H9 (cell line): ENCODE measurements around the gene ERICH2. TPM values are rescaled to one million over a fixed set of nuclear protein-coding genes. Genes with fewer than 3 reads are reported as not detected.

ENCODE experiments used
- DNase-seq: peaks from one replicate; pipeline ENCODE4 v3.0.0-alpha.2; 2017
- H2AFZ ChIP-seq: one replicate; pipeline ENCODE4 v1.6.1; 2013; ENCODE audit warnings: mild to moderate bottlenecking, low read length, control low read depth, moderate library complexity
- H2AK5ac ChIP-seq: 2 replicates; pipeline ENCODE4 v1.6.1; 2013; ENCODE audit warnings: low read length, control low read depth, mixed read lengths; ENCODE audit not compliant: insufficient read length
- H2BK120ac ChIP-seq: one replicate; pipeline ENCODE4 v1.6.1; 2013; ENCODE audit warnings: low read depth, mild to moderate bottlenecking, low read length, control low read depth, inconsistent platforms; ENCODE audit not compliant: poor library complexity, severe bottlenecking
- H2BK12ac ChIP-seq: 2 replicates; pipeline ENCODE4 v1.6.1; 2013; ENCODE audit warnings: low read length, control low read depth, mixed read lengths, low read depth; ENCODE audit not compliant: insufficient read length
- H2BK15ac ChIP-seq: 2 replicates; pipeline ENCODE4 v1.6.1; 2013; ENCODE audit warnings: low read depth, low read length, control low read depth
- H2BK20ac ChIP-seq: one replicate; pipeline ENCODE4 v1.6.1; 2013; ENCODE audit warnings: low read depth, mild to moderate bottlenecking, low read length, control low read depth, inconsistent platforms; ENCODE audit not compliant: poor library complexity, severe bottlenecking
- H2BK5ac ChIP-seq: 2 replicates; pipeline ENCODE4 v1.6.1; 2013; ENCODE audit warnings: low read length, control low read depth, mixed read lengths; ENCODE audit not compliant: insufficient read length
- H3K14ac ChIP-seq: 2 replicates; pipeline ENCODE4 v1.6.1; 2013; ENCODE audit warnings: low read length, control low read depth; ENCODE audit not compliant: insufficient read depth
- H3K18ac ChIP-seq: 2 replicates; pipeline ENCODE4 v1.6.1; 2013; ENCODE audit warnings: low read depth, mild to moderate bottlenecking, mixed read lengths, low read length, control low read depth; ENCODE audit not compliant: insufficient read length
- H3K23ac ChIP-seq: 2 replicates; pipeline ENCODE4 v1.6.1; 2013; ENCODE audit warnings: low read length, control low read depth, mixed read lengths, low read depth; ENCODE audit not compliant: insufficient read length
- H3K23me2 ChIP-seq: 2 replicates; pipeline ENCODE4 v1.6.1; 2013; ENCODE audit warnings: low read depth, mild to moderate bottlenecking, mixed read lengths, low read length, control low read depth; ENCODE audit not compliant: insufficient read length, poor library complexity, severe bottlenecking
- H3K27ac ChIP-seq: 2 replicates; pipeline ENCODE4 v1.5.1; 2013; ENCODE audit warnings: low read length, control low read depth, mixed read lengths, low read depth; ENCODE audit not compliant: insufficient read length
- H3K27me3 ChIP-seq: 2 replicates; pipeline ENCODE4 v1.6.1; 2013; ENCODE audit warnings: low read length, control low read depth, inconsistent platforms; ENCODE audit not compliant: insufficient read depth
- H3K4ac ChIP-seq: 2 replicates; pipeline ENCODE4 v1.6.1; 2013; ENCODE audit warnings: low read depth, mild to moderate bottlenecking, control low read depth, inconsistent platforms, low read length, moderate library complexity
- H3K4me1 ChIP-seq: 2 replicates; pipeline ENCODE4 v1.6.1; 2013; ENCODE audit warnings: low read length, control low read depth, inconsistent platforms; ENCODE audit not compliant: insufficient read depth
- H3K4me2 ChIP-seq: 2 replicates; pipeline ENCODE4 v1.6.1; 2013; ENCODE audit warnings: low read length, control low read depth, mixed read lengths; ENCODE audit not compliant: insufficient read length, insufficient read depth
- H3K56ac ChIP-seq: 2 replicates; pipeline ENCODE4 v1.6.1; 2013; ENCODE audit warnings: low read depth, mild to moderate bottlenecking, mixed read lengths, low read length, control low read depth; ENCODE audit not compliant: insufficient read length
- H3K79me1 ChIP-seq: 2 replicates; pipeline ENCODE4 v1.6.1; 2013; ENCODE audit warnings: low read depth, mild to moderate bottlenecking, moderate library complexity, low read length, control low read depth, inconsistent platforms; ENCODE audit not compliant: insufficient read depth, poor library complexity, severe bottlenecking
- H3K79me2 ChIP-seq: 2 replicates; pipeline ENCODE4 v1.6.1; 2013; ENCODE audit warnings: low read length, control low read depth, inconsistent platforms; ENCODE audit not compliant: insufficient read depth
- H3K9ac ChIP-seq: 2 replicates; pipeline ENCODE4 v1.6.1; 2013; ENCODE audit warnings: low read length, control low read depth, mixed read lengths; ENCODE audit not compliant: insufficient read length; ENCODE audit errors: extremely low read depth
- H3K9me3 ChIP-seq: one replicate; pipeline ENCODE4 v1.6.1; 2013; ENCODE audit warnings: low read depth, low read length, inconsistent platforms; ENCODE audit not compliant: control insufficient read depth
- H3T11ph ChIP-seq: one replicate; pipeline ENCODE4 v1.6.1; 2013; ENCODE audit warnings: mild to moderate bottlenecking, low read length, control low read depth, inconsistent platforms
- H4K20me1 ChIP-seq: one replicate; pipeline ENCODE4 v1.6.1; 2013; ENCODE audit not compliant: control insufficient read depth, insufficient read length, insufficient read depth
- H4K5ac ChIP-seq: 2 replicates; pipeline ENCODE4 v1.6.1; 2013; ENCODE audit warnings: low read depth, mild to moderate bottlenecking, mixed read lengths, low read length, control low read depth; ENCODE audit not compliant: insufficient read length
- H4K8ac ChIP-seq: replicated peaks from 2 replicates; pipeline ENCODE4 v1.6.1; 2013; ENCODE audit warnings: low read length, control low read depth, mixed read lengths, low read depth; ENCODE audit not compliant: insufficient read length
- H4K91ac ChIP-seq: 2 replicates; pipeline ENCODE4 v1.6.1; 2013; ENCODE audit warnings: low read depth, mild to moderate bottlenecking, moderate library complexity, mixed read lengths, low read length, control low read depth; ENCODE audit not compliant: insufficient read length
- H3K27ac Mint-ChIP-seq, 3 experiments: 2 replicates in 2 of 3; 3 replicates in 1 of 3; pipeline ENCODE4 v1.8.0; 2020 to 2021; ENCODE audit warnings: mixed read lengths in 3 of 3, mild to moderate bottlenecking in 1 of 3, moderate library complexity in 1 of 3
- H3K27me3 Mint-ChIP-seq: 2 replicates; pipeline ENCODE4 v1.8.0; 2021; ENCODE audit warnings: low read depth, mild to moderate bottlenecking, moderate library complexity, mixed read lengths
- H3K36me3 Mint-ChIP-seq, 3 experiments: 2 replicates in 2 of 3; 3 replicates in 1 of 3; pipeline ENCODE4 v1.8.0; 2020 to 2021; ENCODE audit warnings: low read depth in 3 of 3, mixed read lengths in 3 of 3; ENCODE audit not compliant: insufficient read depth in 1 of 3
- H3K4me1 Mint-ChIP-seq, 2 experiments: 2 replicates each; pipeline ENCODE4 v1.8.0; 2020; ENCODE audit warnings: mixed read lengths in 2 of 2
- H3K4me3 Mint-ChIP-seq, 2 experiments: 2 replicates in 1 of 2; 3 replicates in 1 of 2; pipeline ENCODE4 v1.8.0; 2020 to 2021; ENCODE audit warnings: mild to moderate bottlenecking in 2 of 2, mixed read lengths in 2 of 2, moderate library complexity in 1 of 2
- H3K9me3 Mint-ChIP-seq, 2 experiments: 2 replicates in 1 of 2; 3 replicates in 1 of 2; pipeline ENCODE4 v1.8.0; 2020; ENCODE audit warnings: mild to moderate bottlenecking in 2 of 2, mixed read lengths in 2 of 2, moderate library complexity in 1 of 2
- CTCF ChIP-seq: fragments of 200-600 bp; sonication (generic); conservative IDR thresholded peaks from 3 replicates; pipeline ENCODE4 v1.8.0; 2021; ENCODE audit warnings: antibody characterized with exemption, mild to moderate bottlenecking
- WGBS: extraction: QIAGEN DNeasy Blood & Tissue Kit; methylation state at CpG from one replicate; pipeline ENCODE4 v1.1.7; 2013; ENCODE audit warnings: missing lambda C conversion rate, low lambda C conversion rate, mixed read lengths; ENCODE audit not compliant: insufficient read length; ENCODE audit errors: extremely low coverage; 5-methylcytosine and 5-hydroxymethylcytosine counted together
- total RNA-seq: library from RNA; stranded (reverse); gene quantifications from 2 replicates; pipeline ENCODE4 v1.2.1, GENCODE V29; 2021

Gene ERICH2
- total RNA-seq, 1 experiment from 2014 or later, result 1.2 TPM

- Mint-ChIP-seq H3K9me3 (no peaks in the 10 kb centered on the region; a peak in 1 of 5 replicates), H3K27me3 (no peaks in the 10 kb centered on the region), H3K36me3 (no peaks in the 10 kb centered on the region), H3K27ac (no peak overlapping the region; a peak in 1 of 7 replicates), H3K4me3 (no peak overlapping the region), H3K4me1 (peaks cover 6% of the 10 kb centered on the region in 2 experiments)
- Histone ChIP-seq H3T11ph (no peak overlapping the region), H3K79me2 (no peaks in the 10 kb centered on the region), H4K8ac (no peak overlapping the region), H3K23ac (no peak overlapping the region), H2BK12ac (no peak overlapping the region), H3K14ac (no peak overlapping the region), H3K27ac (no peak overlapping the region), H3K18ac (no peak overlapping the region), H3K4ac (no peak overlapping the region), H3K27me3 (no peaks in the 10 kb centered on the region), H4K5ac (no peak overlapping the region), H4K20me1 (no peaks in the 10 kb centered on the region), H4K91ac (no peak overlapping the region), H3K23me2 (no peaks in the 10 kb centered on the region), H2AK5ac (no peak overlapping the region), H3K56ac (no peak overlapping the region), H2AFZ (no peak overlapping the region), H2BK5ac (no peak overlapping the region), H3K79me1 (no peaks in the 10 kb centered on the region), H3K9me3 (no peaks in the 10 kb centered on the region), H2BK20ac (no peak overlapping the region), H3K4me1 (no peaks in the 10 kb centered on the region), H2BK120ac (no peak overlapping the region), H3K9ac (no peak overlapping the region), H3K4me2 (no peak overlapping the region), H2BK15ac (no peak overlapping the region)
- no CpG with 5 or more reads among the region's 2 CpGs for WGBS
- TF ChIP-seq CTCF, result no peak
- no peak for DNase-seq
These were observed 8.7 kb downstream of the ERICH2 start for GRCh38 chr2:170778900-170779299.
